ENCODE measurements around the gene ATP2B2. TPM values are rescaled to one million over a fixed set of nuclear protein-coding genes. Genes with fewer than 3 reads are reported as not detected.
A peak's percentile ranks its signal among the peaks of the same experiment; 100 is the strongest.

The ATP2B2 gene
- total and polyA plus RNA-seq, 12 donors: 0.37 to 3.0 (median 1.6) TPM

GRCh38 chr3:10504171-10505049 lies 976 bp downstream of the ATP2B2 start:
- Histone ChIP-seq H3K27me3 (peaks cover 4% of the 10 kb centered on the region), H3K36me3 (replicated peaks in 1 of 2) (no peaks in the 10 kb centered on the region), H3K27ac (no peak overlapping the region), H3K4me3 (peak overlapping the region in 1 of 4 donors; percentile 50), H3K4me1 (replicated peaks in 1 of 2) (peaks cover 0 to 4% of the 10 kb centered on the region in 2 donors), H3K9me3 (replicated peaks in 1 of 3) (no peaks in the 10 kb centered on the region)
- TF ChIP-seq POLR2A (IDR thresholded peaks at IDR 0.05) (no peak), CTCF (IDR thresholded peaks at IDR 0.05) (no peak)
- no peak for DNase-seq
- intact Hi-C loops (cut with DNase I): no loop called here
- WGBS, 4 donors: 50 to 72% (median 61%) methylated on average over 18 to 25 of the region's 25 CpGs

- intact Hi-C loops (cut with DNase I): no loop called here
- 41 to 51% (median 46%) methylated on average over 10 to 15 of the region's 15 CpGs for WGBS, 4 donors
- TF ChIP-seq CTCF (IDR thresholded peaks at IDR 0.05) (no peak), POLR2A (IDR thresholded peaks at IDR 0.05) (no peak)
- no peak overlapping the region for H3K4me3 ChIP-seq
- H3K4me1 ChIP-seq (replicated peaks in 1 of 2): peaks cover 0 to 4% of the 10 kb centered on the region in 2 donors
- no peak overlapping the region for H3K27ac ChIP-seq
- no peaks in the 10 kb centered on the region for H3K9me3 ChIP-seq (replicated peaks in 1 of 3)
- no peaks in the 10 kb centered on the region for H3K36me3 ChIP-seq (replicated peaks in 1 of 2)
- H3K27me3 ChIP-seq: peaks cover 4% of the 10 kb centered on the region
- peak in 3 of 7 donors; percentile 34 to 50 (median 46) for DNase-seq
These were observed 2.1 kb downstream of the ATP2B2 start for GRCh38 chr3:10503217-10503796.

GRCh38 chr3:10502185-10502880 lies 3.1 kb downstream of the ATP2B2 start:
- TF ChIP-seq CTCF (IDR thresholded peaks at IDR 0.05) (no peak), POLR2A (IDR thresholded peaks at IDR 0.05) (no peak)
- peaks cover 0 to 4% of the 10 kb centered on the region in 2 donors for H3K4me1 ChIP-seq (replicated peaks in 1 of 2)
- no peaks in the 10 kb centered on the region for H3K9me3 ChIP-seq (replicated peaks in 1 of 3)
- no peaks in the 10 kb centered on the region for H3K36me3 ChIP-seq (replicated peaks in 1 of 2)
- no peak overlapping the region for H3K4me3 ChIP-seq
- DNase-seq: no peak
- H3K27me3 ChIP-seq: peaks cover 4% of the 10 kb centered on the region
- intact Hi-C loops (cut with DNase I): no loop called here
- no peak overlapping the region for H3K27ac ChIP-seq
- 73 to 87% (median 79%) methylated on average over 4 to 12 of the region's 12 CpGs for WGBS, 4 donors

GRCh38 chr3:10501664-10502052 lies 3.7 kb downstream of the ATP2B2 start:
- no peak for DNase-seq
- H3K27ac ChIP-seq: no peak overlapping the region
- no peaks in the 10 kb centered on the region for H3K36me3 ChIP-seq (replicated peaks in 1 of 2)
- peaks cover 4% of the 10 kb centered on the region for H3K27me3 ChIP-seq
- H3K9me3 ChIP-seq (replicated peaks in 1 of 3): no peaks in the 10 kb centered on the region
- H3K4me3 ChIP-seq: no peak overlapping the region
- no peak for TF ChIP-seq CTCF (IDR thresholded peaks at IDR 0.05)
- no peak for TF ChIP-seq POLR2A (IDR thresholded peaks at IDR 0.05)
- H3K4me1 ChIP-seq (replicated peaks in 1 of 2): peaks cover 0 to 4% of the 10 kb centered on the region in 2 donors
- intact Hi-C loops (cut with DNase I): no loop called here
- 66 to 82% (median 80%) methylated on average over 3 of the region's 3 CpGs; no CpG with 5 or more reads in 1 of the 4 donors for WGBS, 4 donors
